Measurements from ENCODE around the gene HSD11B1L.

DNA sequence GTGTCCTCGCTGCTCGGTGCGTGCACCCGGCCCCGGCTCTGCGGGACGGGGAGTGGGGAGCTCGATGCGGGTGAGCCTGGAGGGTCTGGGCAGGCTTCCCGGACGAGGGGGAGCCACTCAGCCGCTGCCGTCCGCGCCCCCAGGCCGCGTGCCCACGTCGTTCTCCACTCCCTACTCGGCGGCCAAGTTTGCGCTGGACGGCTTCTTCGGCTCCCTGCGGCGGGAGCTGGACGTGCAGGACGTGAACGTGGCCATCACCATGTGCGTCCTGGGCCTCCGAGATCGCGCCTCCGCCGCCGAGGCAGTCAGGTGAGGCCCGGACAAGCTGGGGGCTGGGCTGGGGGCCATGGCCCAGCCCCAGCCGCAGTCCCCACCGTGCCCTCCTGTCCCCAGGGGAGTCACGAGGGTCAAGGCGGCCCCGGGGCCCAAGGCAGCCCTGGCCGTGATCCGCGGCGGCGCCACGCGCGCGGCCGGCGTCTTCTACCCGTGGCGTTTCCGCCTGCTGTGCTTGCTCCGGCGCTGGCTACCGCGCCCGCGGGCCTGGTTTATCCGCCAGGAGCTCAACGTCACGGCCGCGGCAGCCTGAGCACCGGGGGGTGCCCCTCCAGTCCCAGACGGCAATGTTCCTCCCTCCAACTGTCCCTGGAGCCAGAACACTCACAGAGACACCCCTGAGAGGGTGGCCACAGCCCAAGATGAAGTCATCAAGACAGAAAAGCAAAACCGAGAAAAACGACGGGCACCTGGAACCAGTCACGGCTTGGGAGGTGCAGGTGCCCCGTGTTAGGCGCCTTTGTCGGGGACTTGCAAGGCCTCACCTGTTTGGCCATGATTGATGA is 6.8 kb downstream of the HSD11B1L start:
- TF ChIP-seq, protein P1, sequence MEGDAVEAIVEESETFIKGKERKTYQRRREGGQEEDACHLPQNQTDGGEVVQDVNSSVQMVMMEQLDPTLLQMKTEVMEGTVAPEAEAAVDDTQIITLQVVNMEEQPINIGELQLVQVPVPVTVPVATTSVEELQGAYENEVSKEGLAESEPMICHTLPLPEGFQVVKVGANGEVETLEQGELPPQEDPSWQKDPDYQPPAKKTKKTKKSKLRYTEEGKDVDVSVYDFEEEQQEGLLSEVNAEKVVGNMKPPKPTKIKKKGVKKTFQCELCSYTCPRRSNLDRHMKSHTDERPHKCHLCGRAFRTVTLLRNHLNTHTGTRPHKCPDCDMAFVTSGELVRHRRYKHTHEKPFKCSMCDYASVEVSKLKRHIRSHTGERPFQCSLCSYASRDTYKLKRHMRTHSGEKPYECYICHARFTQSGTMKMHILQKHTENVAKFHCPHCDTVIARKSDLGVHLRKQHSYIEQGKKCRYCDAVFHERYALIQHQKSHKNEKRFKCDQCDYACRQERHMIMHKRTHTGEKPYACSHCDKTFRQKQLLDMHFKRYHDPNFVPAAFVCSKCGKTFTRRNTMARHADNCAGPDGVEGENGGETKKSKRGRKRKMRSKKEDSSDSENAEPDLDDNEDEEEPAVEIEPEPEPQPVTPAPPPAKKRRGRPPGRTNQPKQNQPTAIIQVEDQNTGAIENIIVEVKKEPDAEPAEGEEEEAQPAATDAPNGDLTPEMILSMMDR (IDR thresholded peaks at IDR 0.05) = no peak
- TF ChIP-seq POLR2A (IDR thresholded peaks at IDR 0.05) = no peak
